ENCODE results near the gene NME3.

Gene NME3

DNA sequence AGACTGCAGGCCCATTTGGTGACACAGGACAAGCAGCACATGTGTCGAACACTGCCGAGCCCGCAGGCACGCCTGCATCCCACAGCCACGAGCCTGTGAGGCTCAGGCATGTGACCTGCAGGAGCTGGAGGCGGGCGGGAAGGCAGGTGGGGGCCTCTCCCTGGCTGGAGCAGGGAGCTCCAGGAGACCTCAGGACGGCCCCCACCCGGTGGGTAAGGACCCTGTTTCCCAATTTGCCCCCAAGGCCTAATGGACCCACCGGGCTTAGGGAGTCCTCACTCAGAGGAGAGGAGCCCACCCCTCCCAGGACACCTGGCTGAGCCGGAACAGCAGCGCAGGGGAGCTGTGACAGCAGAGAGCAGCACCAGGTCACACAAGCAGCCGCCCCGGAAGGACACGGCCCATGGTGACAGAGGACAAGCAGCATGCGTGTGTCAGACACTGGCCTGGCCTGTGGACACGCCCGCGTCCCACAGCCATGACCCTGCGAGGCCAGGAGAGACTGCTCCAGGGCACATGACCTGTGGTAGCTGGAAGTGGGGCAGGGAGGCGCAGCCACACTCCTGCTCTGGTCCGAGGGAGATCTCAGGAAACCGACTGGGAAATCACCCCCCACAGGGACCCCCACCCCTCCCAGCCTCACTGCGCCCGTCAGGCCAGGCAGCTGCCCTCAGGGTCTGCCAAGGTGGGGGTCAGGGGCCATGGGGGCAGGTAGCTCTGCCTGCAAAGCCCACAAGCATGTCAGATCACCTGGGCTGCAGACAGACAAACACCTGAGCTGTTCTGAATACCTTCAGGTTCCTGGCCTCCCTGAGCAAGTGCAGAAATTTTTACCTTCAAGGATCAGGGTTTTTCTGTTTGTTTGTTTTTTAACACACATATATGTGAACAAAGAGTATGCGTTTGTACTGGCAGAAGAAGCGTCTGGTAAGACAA, 8.7 kb upstream of the NME3 start:
- DNase-seq: no peak

- DNase-seq: no peak
These were observed 7.9 kb upstream of the NME3 start for GRCh38 chr16:1779234-1779701.

DNA sequence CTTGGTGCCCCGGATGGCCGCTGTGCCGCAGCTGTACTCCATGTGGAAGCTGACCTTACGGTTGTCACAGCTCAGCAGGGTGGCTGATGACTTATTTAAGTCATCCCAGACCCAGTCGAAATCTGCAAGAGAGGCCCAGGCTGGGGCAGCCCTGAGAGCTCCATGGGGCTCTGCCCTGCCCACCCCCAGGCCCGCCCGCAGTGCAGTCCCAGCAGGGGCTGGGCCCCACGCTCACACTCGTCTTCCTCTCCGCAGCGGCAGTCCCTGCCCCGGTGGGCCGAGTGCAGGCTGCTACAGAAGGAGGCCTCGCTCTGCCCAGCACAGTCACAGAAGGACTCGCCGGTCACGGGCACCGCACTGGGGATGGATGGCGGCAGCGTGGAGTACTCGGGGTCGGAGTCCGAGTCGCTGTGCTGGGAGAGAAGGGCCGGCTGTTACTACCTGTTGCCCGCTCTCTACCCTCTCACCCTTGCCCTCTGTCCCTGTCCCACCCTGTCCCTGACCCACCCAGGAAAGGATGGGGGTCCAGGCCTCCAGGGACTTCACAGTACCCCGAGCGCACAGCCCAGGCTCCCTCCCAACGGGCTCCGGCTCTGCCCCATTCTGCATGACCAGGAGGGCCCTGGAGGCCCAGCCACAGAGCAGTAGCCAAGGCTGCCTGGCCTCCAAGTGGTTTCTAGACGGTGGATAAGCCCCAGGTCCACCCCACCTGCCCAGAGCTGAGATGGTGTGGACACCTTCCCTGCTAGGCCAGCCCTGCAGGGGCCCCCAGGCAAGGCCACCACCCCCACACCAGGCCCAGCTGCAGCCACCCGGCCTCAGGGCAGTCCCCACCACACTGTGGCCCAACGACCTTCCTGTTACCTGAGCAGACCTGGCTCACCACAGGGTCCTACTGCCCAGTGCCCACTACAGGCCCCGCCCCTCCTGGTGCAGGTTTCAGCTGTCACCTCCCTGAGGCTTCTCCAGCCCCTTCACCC, 7.1 kb upstream of the NME3 start:
- DNase-seq: no peak

DNA sequence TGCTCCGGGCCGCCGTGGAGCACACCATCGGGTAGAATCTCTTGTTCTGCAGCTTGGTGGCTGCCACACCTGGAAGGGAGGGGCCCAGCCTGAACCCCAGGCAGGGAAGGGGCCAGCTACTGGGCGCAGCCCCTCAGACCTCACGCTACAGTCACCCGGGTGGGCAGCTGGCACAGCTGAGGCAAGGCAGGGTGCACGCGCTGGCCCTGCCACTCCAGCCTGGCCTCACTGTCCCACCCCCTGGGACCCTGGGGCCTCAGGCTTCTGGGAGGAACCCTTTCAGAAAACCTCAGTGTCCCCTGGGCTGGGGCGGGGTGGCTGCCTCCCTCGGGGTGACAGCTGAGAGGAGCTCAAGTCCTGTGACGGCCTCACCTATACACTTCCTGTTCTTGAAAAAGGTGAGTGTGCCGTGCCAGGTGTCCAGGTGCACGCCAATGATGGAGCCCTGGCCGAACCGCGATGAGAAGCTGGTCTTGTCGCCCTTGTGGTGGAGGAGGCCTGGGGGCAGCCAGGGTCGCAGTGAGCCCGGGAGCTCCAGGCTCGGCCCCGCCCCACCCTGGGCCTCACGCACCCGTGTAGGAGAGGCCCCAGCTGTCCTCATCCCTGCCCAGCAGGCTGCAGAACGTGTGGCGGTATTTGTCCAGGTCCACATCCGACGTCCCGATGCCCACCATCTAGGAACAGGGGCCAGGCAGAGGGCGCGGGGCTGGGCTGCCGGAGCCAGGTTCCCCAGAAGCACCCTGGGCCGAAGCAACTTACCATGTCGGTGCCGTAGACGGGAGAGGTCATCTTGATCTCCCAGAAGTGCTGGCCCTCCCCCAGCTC, 6.2 kb upstream of the NME3 start:
- no peak for DNase-seq

- DNase-seq: no peak
These were observed 5.6 kb upstream of the NME3 start for GRCh38 chr16:1776991-1777374.

DNA sequence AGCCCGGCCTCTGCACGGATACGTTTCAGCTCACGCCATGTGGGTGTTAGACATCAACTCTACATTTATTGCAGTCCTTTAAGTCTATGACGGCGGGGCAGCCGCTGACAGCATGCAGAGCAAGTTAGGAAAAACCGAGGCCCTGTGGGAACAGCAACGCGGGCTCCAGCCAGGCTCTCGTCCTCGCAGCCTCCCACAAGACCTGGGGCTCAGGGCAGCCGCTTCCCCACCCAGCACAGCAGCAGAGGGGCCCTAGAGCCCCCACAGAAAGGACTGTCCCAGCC, 5.3 kb upstream of the NME3 start:
- no peak for DNase-seq

- DNase-seq: no peak
These were observed 4.7 kb upstream of the NME3 start for GRCh38 chr16:1775846-1776671.

DNA sequence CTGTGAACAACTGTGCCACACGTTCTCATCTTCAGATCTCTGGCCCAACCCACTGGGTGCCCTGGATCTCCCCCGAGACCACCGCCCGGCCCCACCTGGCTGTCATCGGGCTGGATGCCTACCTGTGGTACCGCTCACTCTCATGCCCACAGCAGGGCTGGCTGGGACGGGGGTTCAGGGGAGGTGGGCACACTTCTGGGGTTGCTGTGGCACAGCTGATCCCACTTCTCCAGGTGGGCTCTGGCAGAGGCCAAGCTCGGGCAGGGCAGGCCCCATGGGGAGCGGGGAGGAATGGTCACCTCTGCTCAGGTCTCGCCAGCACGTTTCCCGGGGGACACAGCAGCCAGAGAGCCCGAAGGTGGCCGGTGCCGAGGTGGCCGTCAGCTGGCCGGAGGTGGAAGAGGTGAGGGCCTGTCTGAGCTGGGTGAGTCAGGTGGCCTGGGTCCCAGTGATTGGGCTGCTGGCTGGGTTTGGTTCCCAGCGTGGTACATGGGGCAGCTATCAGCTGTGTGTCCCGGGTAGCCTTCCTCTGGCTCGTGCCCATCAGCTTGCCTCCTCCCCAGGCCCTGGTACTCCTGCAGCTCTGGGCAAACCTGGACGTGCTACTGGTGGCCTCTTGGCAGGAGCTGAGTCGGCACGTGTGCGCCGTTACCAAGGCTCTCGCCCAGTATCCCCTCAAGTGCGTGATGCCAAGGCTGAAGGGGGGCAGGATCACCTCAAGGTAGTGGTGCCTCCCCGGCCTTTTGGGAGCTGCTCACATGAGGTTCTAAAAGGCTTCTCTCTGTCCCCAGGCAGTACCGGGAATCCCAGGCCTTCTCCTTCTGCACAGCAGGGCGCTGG, 3.9 kb upstream of the NME3 start:
- DNase-seq: no peak

GRCh38 chr16:1774448-1774780, 3.1 kb upstream of the NME3 start:
- DNase-seq: no peak

- no peak for DNase-seq
These were observed 2.5 kb upstream of the NME3 start for GRCh38 chr16:1773703-1774447.

- peak; percentile 81 for DNase-seq
These were observed 1.8 kb upstream of the NME3 start, which contains the start of gene MRPS34 for GRCh38 chr16:1772908-1773702. Gene MRPS34 (minus strand): TSS chr16:1773134. CDS start chr16:1773119, 15 bp downstream.

DNA sequence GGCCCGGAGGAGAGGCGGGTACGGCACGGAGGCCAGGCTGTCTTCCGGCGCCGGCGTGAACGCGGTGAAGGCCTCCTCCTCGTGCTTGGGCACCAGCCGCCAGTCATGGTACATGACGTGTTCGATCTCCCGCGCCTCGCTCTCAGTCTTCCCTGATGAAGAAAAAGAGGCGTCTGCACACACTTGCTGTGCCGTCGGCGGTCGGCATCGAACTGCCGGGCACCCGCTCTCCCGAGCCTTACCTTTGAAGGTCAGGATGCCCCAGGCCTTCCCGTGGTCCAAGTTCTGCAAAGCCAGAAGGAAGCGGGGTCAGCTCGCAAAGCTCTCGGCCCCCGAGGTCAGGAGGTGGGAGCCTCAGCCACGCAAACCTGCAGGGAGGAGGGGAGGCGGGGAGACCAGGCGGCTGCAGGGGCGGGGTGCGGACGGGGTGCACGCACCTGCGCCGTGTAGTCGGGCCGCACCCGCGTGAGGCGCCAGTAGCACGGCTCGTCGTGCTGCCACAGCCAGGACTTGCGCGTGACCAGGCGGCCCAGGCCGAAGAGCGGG, 1.1 kb upstream of the NME3 start, which contains the start of gene EME2:
EME2 (plus strand) TSS at position 449 of the 546 bp plus-strand sequence. CDS start 418 bp downstream, outside the sequence.
- DNase-seq: peak; percentile 57

GRCh38 chr16:1771864-1772361, 570 bp upstream of the NME3 start:
- DNase-seq: no peak

DNA sequence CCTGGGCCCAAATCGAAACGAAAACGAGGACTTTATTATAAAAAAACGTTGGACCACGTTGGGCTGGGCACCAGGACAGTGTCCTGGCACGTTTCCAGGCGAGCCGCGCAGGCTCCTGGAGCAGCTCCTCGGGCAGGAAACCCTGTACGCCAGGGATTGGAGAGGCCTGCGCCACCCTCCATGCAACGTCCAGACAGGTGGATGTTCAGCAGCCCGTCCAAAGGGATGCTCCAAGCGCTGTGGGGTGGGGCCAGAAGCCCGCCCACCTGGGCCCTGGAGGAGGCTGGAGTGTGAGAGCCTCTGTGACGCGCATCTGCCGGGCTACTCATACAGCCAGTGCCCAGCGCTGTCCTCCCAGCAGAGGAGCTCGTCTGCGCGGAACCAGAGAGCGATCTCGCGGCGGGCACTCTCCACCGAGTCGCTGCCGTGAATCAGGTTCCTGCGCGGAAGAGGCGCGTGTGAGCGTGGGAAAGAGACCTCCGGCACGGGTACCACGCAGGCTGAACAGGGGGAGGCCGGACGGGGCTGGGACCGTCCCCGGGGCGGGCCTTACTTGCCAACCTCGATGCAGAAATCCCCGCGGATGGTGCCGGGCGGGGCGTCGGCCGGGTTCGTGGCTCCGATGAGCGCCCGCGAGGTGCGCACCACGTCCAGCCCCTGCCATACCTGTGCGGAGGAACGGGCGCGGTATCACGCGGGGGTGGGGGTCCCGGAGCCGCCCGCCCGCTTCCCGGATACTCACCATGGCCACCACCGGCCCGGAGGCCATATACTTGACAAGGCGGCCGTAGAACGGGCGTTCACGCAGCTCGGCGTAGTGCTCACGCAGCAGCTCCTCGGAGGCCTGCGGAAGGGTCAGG, 785 bp downstream of the NME3 start:
- peak; percentile 72 for DNase-seq

GRCh38 chr16:1769402-1770300, 1.7 kb downstream of the NME3 start:
- no peak for DNase-seq

DNA sequence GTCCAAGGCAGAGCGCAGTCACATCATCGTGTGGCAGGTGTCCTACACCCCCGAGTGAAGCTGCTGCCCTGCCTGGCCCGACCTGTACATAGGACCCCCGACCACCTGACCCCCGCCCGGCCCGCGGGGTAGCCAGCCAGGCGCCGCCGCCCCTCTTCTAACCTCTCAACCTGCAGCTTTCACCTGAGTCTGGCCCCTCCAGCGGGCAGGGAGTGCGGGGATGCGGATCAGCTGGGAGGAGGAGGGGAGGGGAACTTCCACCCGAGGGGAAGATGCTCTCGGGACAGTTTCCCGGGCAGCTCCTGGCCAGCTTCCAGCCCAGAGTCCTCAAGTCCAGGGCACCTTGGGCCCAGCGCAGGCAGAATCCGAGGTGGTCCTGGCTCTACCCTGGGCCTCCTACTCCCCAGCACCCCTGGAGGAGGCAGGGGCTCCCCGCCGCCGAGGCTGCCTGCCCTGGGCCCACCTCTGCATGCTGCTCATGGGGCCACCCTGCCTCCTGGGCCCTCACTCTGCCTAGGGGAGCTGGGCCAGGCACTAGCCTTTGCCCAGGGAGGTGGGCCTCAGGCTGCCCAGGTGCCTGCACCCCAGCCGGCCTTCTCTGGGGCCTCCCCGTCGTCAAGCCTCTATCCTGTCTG, 2.5 kb downstream of the NME3 start:
- DNase-seq: no peak

All from stimulated activated CD4-positive, alpha-beta T cell treated with anti-CD3 and anti-CD28 coated beads, Interleukin-4, amount 100 ng/mL, for 1 hour (primary cell).